IMR-90 (cell line): ENCODE data around the gene RPH3AL. TPM values are rescaled to one million over a fixed set of nuclear protein-coding genes. Genes with fewer than 3 reads are reported as not detected.

Experiments used
- ATAC-seq: fragments of 200-7000 bp; cut with Tn5 transposase; 2 replicates; pipeline ENCODE4 v1.9.1; 2020; ENCODE audit warnings: low read depth, mild to moderate bottlenecking, moderate library complexity
- BruUV-seq: library from RNA; stranded (reverse); fragments of 400-500 nt; replicated peaks from 2 replicates; lab custom pipeline; 2021; lab: Mats Ljungman, UMichigan
- CTCF ChIA-PET: fragments of 300-600 bp; formaldehyde crosslinking; extraction: SDS; loops from one replicate; lab custom pipeline; 2021; ENCODE audit warnings: antibody characterized with exemption; lab: Yijun Ruan, JAX
- POLR2A ChIA-PET: fragments of 300-600 bp; sonication (Branson Sonifier 250); formaldehyde crosslinking; loops from one replicate; lab custom pipeline; 2022; ENCODE audit warnings: antibody characterized with exemption; ENCODE audit not compliant: unreplicated experiment; lab: Charles Lee
- DNase-seq: peaks from one replicate; pipeline ENCODE4 v3.0.0; 2013
- H2AFZ ChIP-seq: replicated peaks from 2 replicates; pipeline ENCODE3; 2013; ENCODE audit warnings: low read length, mild to moderate bottlenecking; ENCODE audit not compliant: poor library complexity
- H2AK5ac ChIP-seq: 2 replicates; pipeline ENCODE4 v1.6.1; 2013; ENCODE audit warnings: low read depth, low read length, inconsistent platforms
- H2AK9ac ChIP-seq: replicated peaks from 2 replicates; pipeline ENCODE3; 2013; ENCODE audit warnings: mild to moderate bottlenecking, low read depth, low read length, moderate library complexity; ENCODE audit not compliant: poor library complexity
- H2BK120ac ChIP-seq: 2 replicates; pipeline ENCODE4 v1.6.1; 2013; ENCODE audit warnings: low read depth, low read length, inconsistent platforms
- H2BK15ac ChIP-seq: 3 replicates; pipeline ENCODE4 v1.6.1; 2013; ENCODE audit warnings: low read depth, low read length, inconsistent platforms
- H2BK20ac ChIP-seq: 2 replicates; pipeline ENCODE4 v1.6.1; 2013; ENCODE audit warnings: low read depth, mild to moderate bottlenecking, inconsistent platforms, low read length, moderate library complexity
- H2BK5ac ChIP-seq: 2 replicates; pipeline ENCODE4 v1.6.1; 2013; ENCODE audit warnings: mild to moderate bottlenecking, low read depth, low read length, inconsistent platforms; ENCODE audit not compliant: poor library complexity, severe bottlenecking
- H3K14ac ChIP-seq: replicated peaks from 2 replicates; pipeline ENCODE4 v1.6.1; 2013; ENCODE audit warnings: low read depth, low read length, inconsistent platforms
- H3K18ac ChIP-seq: 2 replicates; pipeline ENCODE4 v1.6.1; 2013; ENCODE audit warnings: low read depth, low read length, control low read depth
- H3K23ac ChIP-seq: 2 replicates; pipeline ENCODE4 v1.6.1; 2013; ENCODE audit warnings: low read depth, low read length, inconsistent platforms
- H3K27ac ChIP-seq: 2 replicates; pipeline ENCODE4 v1.5.1; 2013; ENCODE audit warnings: mild to moderate bottlenecking, control low read depth, low read length; ENCODE audit not compliant: insufficient read depth
- H3K27me3 ChIP-seq: 2 replicates; pipeline ENCODE4 v1.6.1; 2013; ENCODE audit warnings: low read length; ENCODE audit not compliant: control insufficient read depth, insufficient read depth
- H3K36me3 ChIP-seq: 2 replicates; pipeline ENCODE4 v1.6.1; 2013; ENCODE audit warnings: low read length, mixed read lengths; ENCODE audit not compliant: control insufficient read depth, insufficient read depth
- H3K4ac ChIP-seq: 2 replicates; pipeline ENCODE4 v1.6.1; 2013; ENCODE audit warnings: low read depth, low read length, inconsistent platforms
- H3K4me1 ChIP-seq: 2 replicates; pipeline ENCODE4 v1.6.1; 2013; ENCODE audit warnings: low read length, mixed read lengths; ENCODE audit not compliant: control insufficient read depth, insufficient read depth
- H3K4me2 ChIP-seq: 2 replicates; pipeline ENCODE4 v1.6.1; 2013; ENCODE audit warnings: low read depth, mild to moderate bottlenecking, control low read depth, low read length, moderate library complexity
- H3K4me3 ChIP-seq: 2 replicates; pipeline ENCODE4 v1.5.1; 2013; ENCODE audit warnings: low read depth, mild to moderate bottlenecking, control low read depth, low read length, moderate library complexity; ENCODE audit not compliant: insufficient read depth
- H3K56ac ChIP-seq: 2 replicates; pipeline ENCODE4 v1.6.1; 2013; ENCODE audit warnings: low read length, inconsistent platforms; ENCODE audit not compliant: insufficient read depth; ENCODE audit errors: extremely low read depth
- H3K79me1 ChIP-seq, 2 experiments: 2 replicates each; pipeline ENCODE4 v1.6.1; 2013; ENCODE audit warnings: low read length in 2 of 2, inconsistent platforms in 1 of 2, low read depth in 1 of 2
- H3K9ac ChIP-seq: 2 replicates; pipeline ENCODE4 v1.6.1; 2013; ENCODE audit warnings: low read depth, low read length, control low read depth
- H3K9me1 ChIP-seq: 2 replicates; pipeline ENCODE4 v1.6.1; 2013; ENCODE audit warnings: low read length, inconsistent platforms; ENCODE audit not compliant: insufficient read depth
- H3K9me3 ChIP-seq: 2 replicates; pipeline ENCODE4 v1.6.1; 2013; ENCODE audit warnings: low read length; ENCODE audit not compliant: control insufficient read depth, insufficient read depth
- H4K20me1 ChIP-seq: 2 replicates; pipeline ENCODE4 v1.6.1; 2013; ENCODE audit warnings: low read length, inconsistent platforms; ENCODE audit not compliant: insufficient read depth
- H4K5ac ChIP-seq: 2 replicates; pipeline ENCODE4 v1.6.1; 2013; ENCODE audit warnings: mild to moderate bottlenecking, low read depth, low read length, control low read depth
- H4K8ac ChIP-seq, 2 experiments: 2 replicates each; pipeline ENCODE4 v1.6.1; 2013; ENCODE audit warnings: low read depth in 2 of 2, low read length in 2 of 2, control low read depth in 1 of 2, inconsistent platforms in 1 of 2
- H4K91ac ChIP-seq: 2 replicates; pipeline ENCODE4 v1.6.1; 2013; ENCODE audit warnings: low read depth, low read length, inconsistent platforms; ENCODE audit not compliant: insufficient read depth
- BHLHE40 ChIP-seq: fragments of 150-350 bp; IDR thresholded peaks from 2 replicates; pipeline ENCODE4 v1.6.1; 2016; ENCODE audit warnings: mild to moderate bottlenecking, low read depth, low read length
- CEBPB ChIP-seq: IDR thresholded peaks from 2 replicates; pipeline ENCODE4 v1.6.1; 2012; ENCODE audit warnings: low read depth, low read length, improper control_type of control experiment
- CHD1 ChIP-seq: IDR thresholded peaks from 2 replicates; pipeline ENCODE4 v1.6.1; 2012; ENCODE audit warnings: low read depth, low read length, improper control_type of control experiment
- FOS ChIP-seq: fragments of 150-350 bp; IDR thresholded peaks from 2 replicates; pipeline ENCODE4 v1.6.1; 2016; ENCODE audit warnings: low read depth, low read length
- MAFK ChIP-seq: IDR thresholded peaks from 2 replicates; pipeline ENCODE4 v1.6.1; 2012; ENCODE audit warnings: low read depth, low read length, improper control_type of control experiment
- MAZ ChIP-seq: IDR thresholded peaks from 2 replicates; pipeline ENCODE4 v1.6.1; 2012; ENCODE audit warnings: low read depth, mild to moderate bottlenecking, low read length, improper control_type of control experiment, moderate library complexity, borderline replicate concordance
- NFE2L2 ChIP-seq: fragments of 150-350 bp; IDR thresholded peaks from 2 replicates; pipeline ENCODE4 v1.6.1; 2016; ENCODE audit warnings: low read depth, mild to moderate bottlenecking, low read length
- POLR2A ChIP-seq: IDR thresholded peaks from 2 replicates; pipeline ENCODE4 v1.6.1; 2012; ENCODE audit warnings: mild to moderate bottlenecking, low read depth, low read length
- RAD21 ChIP-seq: IDR thresholded peaks from 2 replicates; pipeline ENCODE4 v1.6.1; 2012; ENCODE audit warnings: low read length, improper control_type of control experiment
- RCOR1 ChIP-seq: IDR thresholded peaks from 2 replicates; pipeline ENCODE4 v1.6.1; 2012; ENCODE audit warnings: mild to moderate bottlenecking, low read length, improper control_type of control experiment; ENCODE audit not compliant: insufficient replicate concordance
- RFX5 ChIP-seq: IDR thresholded peaks from 2 replicates; pipeline ENCODE4 v1.8.0; 2012; ENCODE audit warnings: low read depth, mild to moderate bottlenecking, low read length, moderate library complexity
- SMC3 ChIP-seq: fragments of 150-350 bp; IDR thresholded peaks from 2 replicates; pipeline ENCODE4 v1.6.1; 2016; ENCODE audit warnings: low read depth, mild to moderate bottlenecking, antibody characterized with exemption, low read length, moderate library complexity
- WGBS, 2 experiments: methylation state at CpG; one replicate each; pipeline versions ENCODE4 v1.1.5 to v1.1.7; 2013; ENCODE audit warnings: missing lambda C conversion rate in 2 of 2; ENCODE audit not compliant: insufficient read length in 1 of 2; ENCODE audit errors: extremely low coverage in 2 of 2; 5-methylcytosine and 5-hydroxymethylcytosine counted together
- dilution Hi-C: fragments of 300-500 bp; cut with HindIII; formaldehyde crosslinking; loops from one replicate; pipeline ENCODE4 v1.14.3; 2018; ENCODE audit warnings: low sequenced_read_pairs; ENCODE audit not compliant: unreplicated experiment
- in situ Hi-C: fragments of 300-500 bp; cut with MboI; formaldehyde crosslinking; loops from 3 replicates; pipeline ENCODE4 v1.14.3; 2019; ENCODE audit warnings: low sequenced_read_pairs, inconsistent platforms, mixed read lengths
- intact Hi-C: fragments of 100-400 bp; cut with micrococcal nuclease; formaldehyde crosslinking; loops from 2 replicates; pipeline ENCODE4 v1.10.0; 2022
- polyA plus RNA-seq, 3 experiments: library from polyadenylated mRNA; depleted of rRNA; stranded (reverse); fragments of >200 nt; gene quantifications; 2 replicates each; pipeline ENCODE4 v1.2.3, GENCODE V29; 2012; ENCODE audit warnings: low replicate concordance in 1 of 3
- total RNA-seq: library from RNA; depleted of rRNA; stranded (reverse); fragments of >200 nt; gene quantifications from 2 replicates; pipeline ENCODE4 v1.2.3, GENCODE V29; 2012
- TF ChIP-seq, protein P1 (sequence below): fragments of 150-350 bp; IDR thresholded peaks from 2 replicates; pipeline ENCODE4 v1.6.1; 2017; ENCODE audit warnings: mild to moderate bottlenecking, antibody characterized with exemption, low read length, low read depth
- TF ChIP-seq, protein P2 (sequence below): fragments of 150-350 bp; IDR thresholded peaks from 2 replicates; pipeline ENCODE4 v1.6.1; 2016; ENCODE audit warnings: low read depth, mild to moderate bottlenecking, low read length, moderate library complexity, borderline replicate concordance

RPH3AL gene
- total and polyA plus RNA-seq, 2 of the 4 experiments (the other 2 are of a cell fraction): 1.8 to 2.5 TPM

DNA sequence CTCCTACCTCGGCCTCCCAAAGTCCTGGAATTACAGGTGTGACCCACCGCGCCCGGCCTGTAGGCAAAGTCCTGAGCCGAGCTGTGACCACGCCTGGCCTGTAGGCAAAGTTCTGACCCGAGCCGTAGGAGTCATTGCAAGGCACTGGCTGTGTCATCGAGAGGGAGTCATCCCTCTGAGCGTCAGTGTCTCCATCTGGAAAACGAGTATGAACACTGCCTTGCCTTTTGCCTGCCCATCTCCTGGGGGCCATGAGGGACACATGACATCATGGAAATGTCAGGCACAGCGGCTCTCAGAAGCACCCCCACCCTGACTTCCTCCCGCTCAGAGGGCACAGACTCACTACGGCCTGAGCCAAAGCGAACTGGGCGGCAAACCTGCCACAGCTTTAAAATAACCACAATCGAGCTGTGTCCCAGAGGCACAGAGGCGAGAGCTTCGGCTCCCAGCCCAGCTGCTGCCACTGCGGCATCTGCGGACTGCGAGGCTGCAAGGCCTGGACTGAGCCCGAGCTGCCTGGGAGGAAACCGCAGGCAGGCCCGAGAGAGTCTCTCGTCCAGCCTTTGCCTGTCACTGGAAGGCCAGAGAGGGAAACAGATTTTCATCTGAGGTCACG, 50.8 kb downstream of the RPH3AL start:
- Histone ChIP-seq H3K27ac (no peak overlapping the region), H4K5ac (no peak overlapping the region), H3K36me3 (no peaks in the 10 kb centered on the region), H3K79me1 (no peaks in the 10 kb centered on the region), H3K9me3 (no peaks in the 10 kb centered on the region), H3K4me2 (no peak overlapping the region), H3K4me3 (no peak overlapping the region), H3K9ac (no peak overlapping the region), H3K27me3 (peaks cover 22% of the 10 kb centered on the region), H2AFZ (peak overlapping the region; percentile 43), H2BK120ac (no peak overlapping the region), H3K56ac (no peak overlapping the region), H2BK5ac (no peak overlapping the region), H4K8ac (no peak overlapping the region), H3K4ac (no peak overlapping the region), H2BK15ac (no peak overlapping the region), H3K14ac (no peak overlapping the region), H3K4me1 (no peaks in the 10 kb centered on the region), H2AK9ac (no peak overlapping the region), H2AK5ac (no peak overlapping the region), H3K9me1 (no peaks in the 10 kb centered on the region), H2BK20ac (no peak overlapping the region), H3K23ac (no peak overlapping the region), H3K18ac (no peak overlapping the region), H4K20me1 (no peaks in the 10 kb centered on the region), H4K91ac (no peak overlapping the region)
- ATAC-seq: no peak
- ChIA-PET CTCF (no interaction called here), POLR2A (no interaction called here)
- no TSS peak for BruUV-seq
- WGBS, 2 experiments: 67% methylated on average over 17 of the region's 27 CpGs; no CpG with 5 or more reads in 1 of the 2 experiments
- dilution Hi-C loops: no loop called here
- DNase-seq: no peak
- intact Hi-C loops: no loop called here
- in situ Hi-C loops: no loop called here
- TF ChIP-seq CEBPB: no peak
- TF ChIP-seq CHD1: no peak
- TF ChIP-seq MAZ: no peak
- TF ChIP-seq, protein P1, sequence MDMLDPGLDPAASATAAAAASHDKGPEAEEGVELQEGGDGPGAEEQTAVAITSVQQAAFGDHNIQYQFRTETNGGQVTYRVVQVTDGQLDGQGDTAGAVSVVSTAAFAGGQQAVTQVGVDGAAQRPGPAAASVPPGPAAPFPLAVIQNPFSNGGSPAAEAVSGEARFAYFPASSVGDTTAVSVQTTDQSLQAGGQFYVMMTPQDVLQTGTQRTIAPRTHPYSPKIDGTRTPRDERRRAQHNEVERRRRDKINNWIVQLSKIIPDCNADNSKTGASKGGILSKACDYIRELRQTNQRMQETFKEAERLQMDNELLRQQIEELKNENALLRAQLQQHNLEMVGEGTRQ: no peak
- TF ChIP-seq NFE2L2: no peak
- no peak for TF ChIP-seq RFX5
- no peak for TF ChIP-seq SMC3
- no peak for TF ChIP-seq RAD21
- TF ChIP-seq BHLHE40: no peak
- no peak for TF ChIP-seq RCOR1
- TF ChIP-seq MAFK: no peak
- no peak for TF ChIP-seq FOS
- no peak for TF ChIP-seq POLR2A
- TF ChIP-seq, protein P2, sequence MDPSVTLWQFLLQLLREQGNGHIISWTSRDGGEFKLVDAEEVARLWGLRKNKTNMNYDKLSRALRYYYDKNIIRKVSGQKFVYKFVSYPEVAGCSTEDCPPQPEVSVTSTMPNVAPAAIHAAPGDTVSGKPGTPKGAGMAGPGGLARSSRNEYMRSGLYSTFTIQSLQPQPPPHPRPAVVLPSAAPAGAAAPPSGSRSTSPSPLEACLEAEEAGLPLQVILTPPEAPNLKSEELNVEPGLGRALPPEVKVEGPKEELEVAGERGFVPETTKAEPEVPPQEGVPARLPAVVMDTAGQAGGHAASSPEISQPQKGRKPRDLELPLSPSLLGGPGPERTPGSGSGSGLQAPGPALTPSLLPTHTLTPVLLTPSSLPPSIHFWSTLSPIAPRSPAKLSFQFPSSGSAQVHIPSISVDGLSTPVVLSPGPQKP: no peak
